PFSK-1 (cell line): ENCODE measurements around the gene ANKRD40.

ENCODE experiments used
- FOXP2 ChIP-seq: optimal IDR thresholded peaks from 2 replicates; pipeline ENCODE3; 2011; ENCODE audit warnings: borderline replicate concordance, control low read depth, inconsistent platforms; ENCODE audit not compliant: insufficient read depth; ENCODE audit errors: extremely low read length, extremely low read depth
- SIN3A ChIP-seq: IDR thresholded peaks from 2 replicates; pipeline ENCODE4 v1.6.1; 2012; ENCODE audit warnings: mild to moderate bottlenecking, low read length, moderate library complexity, borderline replicate concordance; ENCODE audit not compliant: insufficient read depth
- TF ChIP-seq, protein P1 (sequence below), 2 experiments: IDR thresholded peaks; 2 replicates each; pipeline versions ENCODE4 v1.6.1 to v1.8.0; 2011 to 2012; ENCODE audit warnings: low read depth in 2 of 2, low read length in 2 of 2, control low read depth in 1 of 2, inconsistent platforms in 1 of 2, mild to moderate bottlenecking in 1 of 2, moderate library complexity in 1 of 2; ENCODE audit not compliant: insufficient read depth in 1 of 2

DNA sequence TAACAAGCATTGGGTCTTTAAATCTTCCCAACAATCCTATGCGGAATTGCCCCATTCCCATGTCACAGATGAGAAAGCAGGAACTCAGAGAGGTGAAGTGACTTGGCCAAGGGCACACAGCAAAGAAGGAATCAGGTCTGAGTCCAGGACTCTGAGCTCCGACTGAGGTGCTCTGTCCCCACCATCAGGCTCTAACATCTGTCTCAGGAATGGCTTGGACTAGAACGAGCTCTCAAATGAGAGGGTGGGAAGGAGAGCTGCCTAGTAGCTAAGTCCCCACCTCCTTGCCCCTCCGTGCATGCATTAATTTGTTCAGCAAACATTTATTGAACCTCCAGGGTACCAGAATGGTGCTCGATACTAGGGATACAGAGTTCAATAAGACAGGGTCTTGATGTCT, 46.4 kb downstream of the ANKRD40 start:
- TF ChIP-seq SIN3A (no peak), FOXP2 (no peak)
- TF ChIP-seq, protein P1, sequence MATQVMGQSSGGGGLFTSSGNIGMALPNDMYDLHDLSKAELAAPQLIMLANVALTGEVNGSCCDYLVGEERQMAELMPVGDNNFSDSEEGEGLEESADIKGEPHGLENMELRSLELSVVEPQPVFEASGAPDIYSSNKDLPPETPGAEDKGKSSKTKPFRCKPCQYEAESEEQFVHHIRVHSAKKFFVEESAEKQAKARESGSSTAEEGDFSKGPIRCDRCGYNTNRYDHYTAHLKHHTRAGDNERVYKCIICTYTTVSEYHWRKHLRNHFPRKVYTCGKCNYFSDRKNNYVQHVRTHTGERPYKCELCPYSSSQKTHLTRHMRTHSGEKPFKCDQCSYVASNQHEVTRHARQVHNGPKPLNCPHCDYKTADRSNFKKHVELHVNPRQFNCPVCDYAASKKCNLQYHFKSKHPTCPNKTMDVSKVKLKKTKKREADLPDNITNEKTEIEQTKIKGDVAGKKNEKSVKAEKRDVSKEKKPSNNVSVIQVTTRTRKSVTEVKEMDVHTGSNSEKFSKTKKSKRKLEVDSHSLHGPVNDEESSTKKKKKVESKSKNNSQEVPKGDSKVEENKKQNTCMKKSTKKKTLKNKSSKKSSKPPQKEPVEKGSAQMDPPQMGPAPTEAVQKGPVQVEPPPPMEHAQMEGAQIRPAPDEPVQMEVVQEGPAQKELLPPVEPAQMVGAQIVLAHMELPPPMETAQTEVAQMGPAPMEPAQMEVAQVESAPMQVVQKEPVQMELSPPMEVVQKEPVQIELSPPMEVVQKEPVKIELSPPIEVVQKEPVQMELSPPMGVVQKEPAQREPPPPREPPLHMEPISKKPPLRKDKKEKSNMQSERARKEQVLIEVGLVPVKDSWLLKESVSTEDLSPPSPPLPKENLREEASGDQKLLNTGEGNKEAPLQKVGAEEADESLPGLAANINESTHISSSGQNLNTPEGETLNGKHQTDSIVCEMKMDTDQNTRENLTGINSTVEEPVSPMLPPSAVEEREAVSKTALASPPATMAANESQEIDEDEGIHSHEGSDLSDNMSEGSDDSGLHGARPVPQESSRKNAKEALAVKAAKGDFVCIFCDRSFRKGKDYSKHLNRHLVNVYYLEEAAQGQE (IDR thresholded peaks at IDR 0.05; ENCODE audit: insufficient read depth in 1 of 2, low read depth in 2 of 2, low read length in 2 of 2) = no peak
